GM12892 (cell line): ENCODE measurements around the gene FAM228B.

Experiments
- POLR2A ChIP-seq: IDR thresholded peaks from 2 replicates; pipeline ENCODE4 v1.6.1; 2011; ENCODE audit warnings: low read depth, low read length, control low read depth
- POLR2AphosphoS5 ChIP-seq: IDR thresholded peaks from 2 replicates; pipeline ENCODE4 v1.6.1; 2011; ENCODE audit warnings: low read depth, low read length, control low read depth
- TAF1 ChIP-seq: IDR thresholded peaks from 2 replicates; pipeline ENCODE4 v1.6.1; 2011; ENCODE audit warnings: low read depth, mild to moderate bottlenecking, control low read depth, low read length, borderline replicate concordance

DNA sequence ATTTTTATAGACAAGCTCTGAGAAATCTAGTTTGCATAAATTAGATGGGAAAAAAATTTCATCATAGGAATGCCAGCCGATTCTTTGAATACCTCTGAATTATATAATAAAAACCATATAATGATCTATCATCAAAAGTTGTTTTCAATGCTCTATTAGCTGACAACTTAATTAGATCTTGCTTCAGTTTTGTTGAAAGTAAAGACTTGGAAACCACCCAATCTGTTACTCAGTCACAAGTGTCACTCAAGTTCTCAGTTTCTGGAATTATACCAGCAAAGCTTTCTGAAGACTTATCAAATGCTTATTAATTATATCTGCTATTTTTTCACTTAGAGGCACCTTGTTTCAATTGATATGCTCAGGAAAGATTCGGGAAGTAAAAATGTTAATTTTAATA, 21.3 kb upstream of the FAM228B start:
- TF ChIP-seq POLR2AphosphoS5 (no peak), POLR2A (no peak), TAF1 (no peak)
